SK-N-SH treated with all-trans-retinoic acid at 6 μM for 48 hours (cell line): ENCODE measurements around the gene THAP7.

ENCODE experiments used
- ATAC-seq: fragments of 200-7000 bp; cut with Tn5 transposase; 3 replicates; pipeline ENCODE4 v1.9.1; 2020; ENCODE audit warnings: mild to moderate bottlenecking, moderate library complexity
- ARNTL ChIP-seq: fragments of 450-650 bp; formaldehyde crosslinking; IDR thresholded peaks from 2 replicates; pipeline ENCODE4 v1.5.0; 2020; ENCODE audit warnings: low read depth, mild to moderate bottlenecking, moderate library complexity, borderline replicate concordance
- BACH2 ChIP-seq: fragments of 250-450 bp; sonication (Bioruptor Pico); IDR thresholded peaks from 2 replicates; pipeline ENCODE4 v1.9.0; 2021; ENCODE audit warnings: mild to moderate bottlenecking, borderline replicate concordance
- CREB5 ChIP-seq: fragments of 250-450 bp; sonication (Bioruptor Pico); IDR thresholded peaks from 2 replicates; pipeline ENCODE4 v1.5.1; 2020; ENCODE audit warnings: low read depth, mild to moderate bottlenecking, moderate library complexity
- CSRNP3 ChIP-seq: fragments of 250-450 bp; sonication (Bioruptor Pico); IDR thresholded peaks from 2 replicates; pipeline ENCODE4 v1.5.1; 2021; ENCODE audit warnings: mild to moderate bottlenecking, moderate library complexity
- ESRRG ChIP-seq: fragments of 250-450 bp; sonication (Bioruptor Pico); IDR thresholded peaks from 2 replicates; pipeline ENCODE4 v1.6.1; 2021; ENCODE audit warnings: mild to moderate bottlenecking
- GLIS3 ChIP-seq: fragments of 250-450 bp; sonication (Bioruptor Pico); IDR thresholded peaks from 2 replicates; pipeline ENCODE4 v1.5.0; 2020; ENCODE audit warnings: mild to moderate bottlenecking, moderate library complexity
- OSR1 ChIP-seq: fragments of 250-450 bp; sonication (Bioruptor Pico); IDR thresholded peaks from 2 replicates; pipeline ENCODE4 v1.8.0; 2022; ENCODE audit warnings: moderate library complexity, mild to moderate bottlenecking, inconsistent platforms
- PATZ1 ChIP-seq: fragments of 250-450 bp; sonication (Bioruptor Pico); IDR thresholded peaks from 2 replicates; pipeline ENCODE4 v1.8.0; 2020; ENCODE audit warnings: mild to moderate bottlenecking, moderate library complexity, borderline replicate concordance
- PPARA ChIP-seq: fragments of 250-450 bp; sonication (Bioruptor Pico); IDR thresholded peaks from 2 replicates; pipeline ENCODE4 v1.5.0; 2020; ENCODE audit warnings: mild to moderate bottlenecking, borderline replicate concordance
- TCF4 ChIP-seq: fragments of 250-450 bp; sonication (Bioruptor Pico); IDR thresholded peaks from 2 replicates; pipeline ENCODE4 v1.8.0; 2021; ENCODE audit warnings: mild to moderate bottlenecking, moderate library complexity, borderline replicate concordance
- TOX ChIP-seq: fragments of 250-450 bp; sonication (Bioruptor Pico); IDR thresholded peaks from 2 replicates; pipeline ENCODE4 v1.8.0; 2021; ENCODE audit warnings: mild to moderate bottlenecking, moderate library complexity, borderline replicate concordance
- TSHZ2 ChIP-seq: fragments of 250-450 bp; sonication (Bioruptor Pico); IDR thresholded peaks from 2 replicates; pipeline ENCODE4 v1.5.0; 2020; ENCODE audit warnings: mild to moderate bottlenecking, moderate library complexity
- ZFP3 ChIP-seq: fragments of 250-450 bp; sonication (Bioruptor Pico); IDR thresholded peaks from 2 replicates; pipeline ENCODE4 v1.5.0; 2020; ENCODE audit warnings: mild to moderate bottlenecking, moderate library complexity
- ZFP30 ChIP-seq: fragments of 450-650 bp; formaldehyde crosslinking; IDR thresholded peaks from 2 replicates; pipeline ENCODE4 v1.5.0; 2022; ENCODE audit warnings: mild to moderate bottlenecking, moderate library complexity
- ZNF565 ChIP-seq: fragments of 450-650 bp; formaldehyde crosslinking; conservative IDR thresholded peaks from 2 replicates; pipeline ENCODE4 v1.5.0; 2020; ENCODE audit warnings: low read depth, mild to moderate bottlenecking, moderate library complexity
- ZNF70 ChIP-seq: fragments of 450-650 bp; formaldehyde crosslinking; IDR thresholded peaks from 2 replicates; pipeline ENCODE4 v1.5.0; 2020; ENCODE audit warnings: mild to moderate bottlenecking, moderate library complexity

The THAP7 gene

GRCh38 chr22:20955548-20955947, 46.4 kb downstream of the THAP7 start:
- TF ChIP-seq ZFP30 (CRISPR knock-in tag): no peak
- no peak for TF ChIP-seq ARNTL
- no peak for TF ChIP-seq PPARA (CRISPR knock-in tag)
- no peak for TF ChIP-seq TOX (CRISPR knock-in tag)
- no peak for TF ChIP-seq ZNF565 (CRISPR knock-in tag)
- no peak for TF ChIP-seq CREB5
- no peak for TF ChIP-seq TCF4 (CRISPR knock-in tag)
- no peak for TF ChIP-seq TSHZ2 (CRISPR knock-in tag)
- no peak for TF ChIP-seq OSR1 (CRISPR knock-in tag)
- no peak for TF ChIP-seq CSRNP3 (CRISPR knock-in tag)
- TF ChIP-seq ZNF70 (CRISPR knock-in tag): no peak
- no peak for TF ChIP-seq ESRRG (CRISPR knock-in tag)
- no peak for TF ChIP-seq PATZ1 (CRISPR knock-in tag)
- TF ChIP-seq, all 23 proteins: peak for 0
- no peak for ATAC-seq

GRCh38 chr22:20953668-20954500, 48.0 kb downstream of the THAP7 start:
- ATAC-seq: no peak
- TF ChIP-seq OSR1 (CRISPR knock-in tag) (no peak), ESRRG (CRISPR knock-in tag) (no peak), ZNF70 (CRISPR knock-in tag) (no peak), BACH2 (no peak), ZFP3 (CRISPR knock-in tag) (no peak), TCF4 (CRISPR knock-in tag) (no peak), GLIS3 (no peak), TSHZ2 (CRISPR knock-in tag) (no peak), PPARA (CRISPR knock-in tag) (no peak), ZFP30 (CRISPR knock-in tag) (no peak), PATZ1 (CRISPR knock-in tag) (no peak)
- TF ChIP-seq, all 23 proteins: peak for 0
